ENCODE results near the gene LAYN. TPM values are rescaled to one million over a fixed set of nuclear protein-coding genes. Genes with fewer than 3 reads are reported as not detected.

Gene LAYN
- total RNA-seq, 4 donors from 2014 or later = 36.4 to 64.5 (median 49.3) TPM

- Histone ChIP-seq H3K4me1 (peaks cover 0 to 5% of the 10 kb centered on the region in 2 donors), H3K9me3 (no peaks in the 10 kb centered on the region), H3K27me3 (no peaks in the 10 kb centered on the region), H3K4me3 (replicated peaks in 1 of 3) (no peak overlapping the region), H3K36me3 (no peaks in the 10 kb centered on the region), H3K27ac (no peak overlapping the region)
- TF ChIP-seq CTCF (IDR thresholded peaks at IDR 0.05) (no peak), POLR2A (IDR thresholded peaks at IDR 0.05) (no peak)
- DNase-seq = no peak
- intact Hi-C loops (cut with DNase I) = loop anchor here (10.0 kb wide), 1 partner anchor 278 kb away; no protein-coding TSS in a partner anchor
- 77 to 79% methylated on average over 7 of the region's 7 CpGs for WGBS, 2 donors
Observed at GRCh38 chr11:111566324-111566723, 25.8 kb downstream of the LAYN start.

GRCh38 chr11:111569476-111569875 is 29.0 kb downstream of the LAYN start:
- whole genome bisulfite sequencing, 2 donors = 68 to 73% methylated on average over 4 of the region's 4 CpGs
- Histone ChIP-seq H3K27me3 (no peaks in the 10 kb centered on the region), H3K9me3 (no peaks in the 10 kb centered on the region), H3K36me3 (no peaks in the 10 kb centered on the region), H3K4me1 (peaks cover 0 to 5% of the 10 kb centered on the region in 2 donors), H3K27ac (no peak overlapping the region), H3K4me3 (replicated peaks in 1 of 3) (no peak overlapping the region)
- TF ChIP-seq CTCF (IDR thresholded peaks at IDR 0.05) (no peak), POLR2A (IDR thresholded peaks at IDR 0.05) (no peak)
- intact Hi-C loops (cut with DNase I) = loop anchor here (10.0 kb wide), 1 partner anchor 275 kb away; no protein-coding TSS in a partner anchor
- DNase-seq = no peak

GRCh38 chr11:111570796-111571195 is 30.3 kb downstream of the LAYN start:
- Histone ChIP-seq H3K27me3 (no peaks in the 10 kb centered on the region), H3K36me3 (no peaks in the 10 kb centered on the region), H3K4me1 (peaks cover 5 to 6% of the 10 kb centered on the region in 2 donors), H3K9me3 (no peaks in the 10 kb centered on the region), H3K27ac (no peak overlapping the region), H3K4me3 (replicated peaks in 1 of 3) (no peak overlapping the region)
- WGBS, 2 donors = 64 to 77% methylated on average over 6 of the region's 6 CpGs
- intact Hi-C loops (cut with DNase I) = no loop called here
- no peak for DNase-seq
- TF ChIP-seq CTCF (IDR thresholded peaks at IDR 0.05) (no peak), POLR2A (IDR thresholded peaks at IDR 0.05) (no peak)

- intact Hi-C loops (cut with DNase I) = no loop called here
- Histone ChIP-seq H3K9me3 (no peaks in the 10 kb centered on the region), H3K27me3 (no peaks in the 10 kb centered on the region), H3K27ac (no peak overlapping the region), H3K4me1 (peaks cover 5 to 6% of the 10 kb centered on the region in 2 donors), H3K4me3 (replicated peaks in 1 of 3) (no peak overlapping the region), H3K36me3 (no peaks in the 10 kb centered on the region)
- TF ChIP-seq CTCF (IDR thresholded peaks at IDR 0.05) = no peak
- TF ChIP-seq POLR2A (IDR thresholded peaks at IDR 0.05) = no peak
- DNase-seq = no peak
- 66 to 76% methylated on average over 6 of the region's 6 CpGs for WGBS, 2 donors
Observed at GRCh38 chr11:111571829-111572501, 31.4 kb downstream of the LAYN start.

- H3K27me3 ChIP-seq = no peaks in the 10 kb centered on the region
- no peak overlapping the region for H3K4me3 ChIP-seq (replicated peaks in 1 of 3)
- TF ChIP-seq POLR2A (IDR thresholded peaks at IDR 0.05) (no peak), CTCF (IDR thresholded peaks at IDR 0.05) (no peak)
- no peaks in the 10 kb centered on the region for H3K9me3 ChIP-seq
- intact Hi-C loops (cut with DNase I) = no loop called here
- peaks cover 5 to 6% of the 10 kb centered on the region in 2 donors for H3K4me1 ChIP-seq
- DNase-seq = no peak
- no peaks in the 10 kb centered on the region for H3K36me3 ChIP-seq
- WGBS, 2 donors = 95 to 99% methylated on average over 3 of the region's 3 CpGs
- no peak overlapping the region for H3K27ac ChIP-seq
Observed at GRCh38 chr11:111572581-111572980, 32.1 kb downstream of the LAYN start.
